Activated T-cell treated with anti-CD3 and anti-CD28 coated beads, Interleukin-2, amount 50 U/mL, for 1 hour (primary cell): ENCODE measurements around the gene CYTH1.

Source experiments
- DNase-seq: peaks from one replicate; pipeline ENCODE4 v3.0.0-alpha.2; 2020

CYTH1 gene

DNA sequence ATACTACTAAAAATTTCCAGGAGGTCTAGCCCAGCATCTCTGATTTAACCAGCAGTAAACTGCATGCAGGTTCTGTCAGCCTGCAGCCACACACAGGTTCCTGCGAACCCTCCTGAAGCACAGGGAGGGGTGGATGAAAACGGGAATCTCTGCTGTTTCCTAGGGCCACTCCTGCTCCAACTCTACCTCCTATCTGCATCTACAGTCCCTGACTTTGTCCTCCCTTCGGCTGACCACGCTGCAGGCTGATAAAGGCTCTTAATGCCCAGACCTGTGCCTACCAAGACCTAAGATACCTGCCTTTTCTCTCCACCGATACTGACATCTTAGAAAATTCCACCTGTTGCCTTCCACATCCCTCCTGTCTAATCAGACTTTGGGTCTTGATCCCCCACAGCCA lies 50.2 kb downstream of the CYTH1 start:
- no peak for DNase-seq

DNA sequence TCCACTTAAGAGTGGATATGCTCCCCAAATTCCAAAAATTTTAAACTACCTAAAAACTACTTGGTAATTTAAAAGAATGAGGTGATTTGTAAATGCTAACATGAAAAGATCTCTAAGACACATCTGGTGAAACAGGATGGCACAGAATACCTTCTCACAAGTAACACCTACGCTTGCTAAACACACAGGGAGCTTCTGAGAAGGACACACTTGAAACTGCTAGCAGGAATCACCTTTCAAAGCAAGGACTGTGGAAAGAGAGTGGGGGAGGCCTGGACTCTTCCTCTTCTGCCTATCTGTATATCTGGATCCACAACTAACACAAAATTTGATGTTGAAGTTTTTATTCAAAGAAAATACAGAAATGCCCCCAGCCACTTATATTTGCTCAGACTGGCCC lies 52.4 kb downstream of the CYTH1 start:
- no peak for DNase-seq

DNA sequence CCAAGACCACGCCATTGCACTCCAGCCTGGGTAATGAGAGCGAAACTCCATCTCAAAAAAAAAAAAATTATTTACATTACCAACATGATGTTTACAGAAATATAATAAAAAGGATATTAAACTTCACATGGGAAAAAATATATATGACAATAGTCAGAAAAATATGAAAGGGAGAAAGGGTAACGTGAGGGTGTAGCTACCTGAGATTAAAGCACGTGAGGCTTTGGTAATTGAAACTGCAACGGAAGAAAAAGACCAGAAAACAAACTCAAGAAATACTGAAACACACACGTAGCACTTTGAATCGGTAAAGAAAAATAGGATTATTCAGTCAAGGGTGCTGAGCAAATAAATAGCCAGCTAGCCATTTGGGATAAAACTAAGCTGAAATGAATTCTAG lies 53.6 kb downstream of the CYTH1 start:
- DNase-seq: no peak

DNA sequence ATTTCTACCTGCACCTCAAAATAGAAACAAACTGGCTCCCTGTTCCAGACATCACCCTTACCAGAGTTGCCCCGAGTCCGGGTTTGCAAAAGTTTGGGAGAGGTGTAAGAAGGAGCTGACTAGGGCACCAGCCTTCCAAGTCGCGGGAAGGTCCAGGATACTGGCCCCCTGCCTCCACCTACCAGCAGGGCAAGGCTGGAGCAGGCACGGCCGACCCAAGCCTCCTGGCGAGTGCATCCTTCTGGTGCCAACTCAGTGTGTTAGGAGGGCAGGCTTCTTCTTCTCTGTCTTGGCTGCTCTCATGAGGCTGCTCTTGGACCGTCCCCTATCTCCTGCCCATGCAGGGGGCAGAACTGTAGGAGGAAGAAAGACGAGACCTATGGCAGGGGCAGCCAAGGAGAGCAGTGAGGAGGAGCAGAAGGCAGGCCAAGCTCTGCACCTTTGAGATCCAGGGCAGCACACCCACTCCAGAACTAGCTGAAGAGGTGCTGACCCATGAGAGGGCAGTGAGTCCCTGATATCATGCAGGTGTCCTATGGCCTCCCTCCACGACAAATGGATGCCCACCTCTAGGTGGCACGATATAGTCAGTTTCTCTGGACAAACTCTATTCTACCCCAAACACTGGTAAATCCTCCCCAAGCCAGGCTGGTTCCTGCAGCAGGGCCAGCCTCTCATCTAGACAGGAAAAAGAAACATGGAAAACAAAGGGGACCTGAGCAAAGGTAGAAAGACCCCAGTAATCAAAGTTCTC lies 54.4 kb downstream of the CYTH1 start:
- no peak for DNase-seq

DNA sequence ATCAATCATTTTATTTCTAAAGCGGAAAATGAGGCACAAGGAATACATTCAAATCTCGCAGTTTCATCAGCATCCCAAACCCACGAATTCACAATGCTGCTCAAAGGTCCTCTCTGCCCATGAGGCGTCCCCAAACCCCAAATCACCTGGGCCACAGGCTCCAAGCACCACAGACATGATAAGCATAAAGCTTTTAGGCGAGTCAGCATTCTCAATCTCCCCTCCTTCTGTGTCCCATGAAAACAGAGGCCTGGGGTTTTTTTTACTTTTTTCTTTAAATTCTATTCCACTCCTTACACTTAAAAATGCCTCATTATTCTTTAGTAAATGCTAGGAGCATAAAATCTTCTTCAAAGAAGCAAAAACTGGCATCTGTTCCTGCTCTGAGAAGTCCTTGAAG lies 55.0 kb downstream of the CYTH1 start:
- no peak for DNase-seq

DNA sequence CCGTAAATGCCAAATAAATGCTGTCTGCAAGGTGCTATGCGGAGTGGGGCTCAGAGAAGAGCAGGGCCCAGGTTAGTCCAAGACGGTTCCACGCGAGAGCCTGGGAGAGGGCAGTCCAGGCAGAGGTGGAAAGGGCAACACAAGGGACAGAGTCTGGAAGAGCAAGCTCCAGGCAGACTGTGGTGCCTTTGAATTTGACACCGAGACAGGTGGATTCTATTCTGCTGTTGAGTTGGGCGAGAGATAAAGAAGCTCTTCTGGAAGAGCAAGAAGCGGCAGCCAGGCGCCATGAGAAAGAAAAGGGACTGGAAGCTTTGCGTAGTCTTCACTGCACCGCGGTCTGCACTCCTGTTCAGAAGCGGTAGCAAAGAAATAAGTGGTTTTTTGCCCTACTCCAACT lies 55.6 kb downstream of the CYTH1 start:
- DNase-seq: no peak

DNA sequence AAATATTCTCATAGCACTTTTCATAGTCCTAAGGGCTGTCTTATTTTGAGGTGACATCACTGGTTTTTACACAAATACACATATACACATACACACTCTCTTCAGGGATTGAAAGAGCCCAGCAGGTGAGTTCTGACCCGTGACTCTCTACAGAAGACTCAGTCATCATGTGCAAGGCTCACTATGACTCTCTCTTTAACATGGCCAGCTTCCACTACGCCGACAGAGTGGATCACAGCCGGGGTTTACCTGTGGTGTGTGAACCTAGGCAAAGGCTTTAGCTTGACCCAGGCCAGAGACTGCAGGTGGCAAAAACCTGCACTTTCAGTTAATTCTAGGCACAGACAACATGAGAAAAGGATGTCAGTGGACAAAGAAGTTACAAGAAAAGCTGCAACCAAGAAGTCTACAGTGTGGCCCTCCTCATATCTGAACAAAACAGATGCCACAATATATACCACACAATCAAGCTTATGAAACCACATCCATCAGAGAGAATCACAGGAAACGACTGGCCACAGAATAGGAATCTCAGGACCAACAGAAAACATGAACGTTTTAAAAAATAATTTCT lies 56.5 kb downstream of the CYTH1 start:
- DNase-seq: no peak

DNA sequence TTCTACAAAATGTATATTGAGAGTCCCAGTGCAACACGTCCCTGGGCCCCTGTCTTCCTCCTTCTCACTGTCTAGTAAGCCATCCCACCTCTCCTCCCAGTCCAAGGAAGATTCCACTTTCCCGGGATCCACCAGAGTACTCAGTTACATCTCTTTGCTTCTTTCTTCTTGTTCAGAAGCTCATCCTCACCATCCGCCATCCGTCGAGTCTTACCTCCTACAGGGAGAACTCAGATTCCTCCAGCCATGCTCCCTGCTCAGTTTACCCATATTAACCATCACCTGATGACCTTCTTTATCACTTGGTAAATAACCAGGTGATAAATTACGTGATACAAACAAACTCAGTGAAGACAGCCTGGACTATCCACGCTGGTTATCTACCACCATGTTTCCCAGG lies 57.1 kb downstream of the CYTH1 start:
- DNase-seq: no peak

DNA sequence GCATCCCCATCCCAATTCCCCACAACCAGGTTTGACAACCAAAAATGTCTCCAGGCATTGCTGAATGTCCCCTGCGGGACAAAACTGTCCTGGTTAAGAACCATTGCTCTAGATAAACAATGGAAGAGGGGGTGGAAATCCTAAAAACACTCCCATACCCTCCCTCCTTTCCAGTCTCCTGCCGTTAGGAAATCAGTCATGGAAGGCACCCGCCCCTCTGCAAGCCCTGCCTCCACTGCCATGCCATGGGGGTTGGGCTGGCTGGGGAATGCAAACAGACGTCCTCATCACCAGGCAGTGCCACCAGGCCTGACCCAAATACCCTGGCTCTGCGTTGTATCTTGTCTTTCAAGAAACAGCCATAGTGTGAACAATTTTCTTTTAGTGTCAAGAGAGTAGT lies 57.5 kb downstream of the CYTH1 start:
- no peak for DNase-seq

DNA sequence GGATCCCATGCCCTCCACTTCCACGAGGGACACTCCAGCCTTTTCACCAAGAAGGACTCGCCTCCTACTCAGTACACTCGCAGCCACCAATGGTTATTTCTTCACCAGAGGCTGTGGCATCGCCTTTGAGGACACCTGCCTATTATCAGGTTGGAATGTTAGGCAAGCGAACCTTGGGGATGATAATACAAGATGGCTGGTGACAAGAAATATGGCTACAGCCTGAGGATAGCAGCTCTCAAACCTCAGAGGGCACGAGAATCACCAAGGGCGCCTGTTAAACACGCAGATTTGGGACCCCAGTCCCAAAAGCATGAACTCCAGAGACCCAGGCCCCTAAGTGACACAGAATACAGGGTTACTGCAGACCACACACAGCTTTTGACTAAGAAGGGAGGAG lies 58.1 kb downstream of the CYTH1 start:
- no peak for DNase-seq

DNA sequence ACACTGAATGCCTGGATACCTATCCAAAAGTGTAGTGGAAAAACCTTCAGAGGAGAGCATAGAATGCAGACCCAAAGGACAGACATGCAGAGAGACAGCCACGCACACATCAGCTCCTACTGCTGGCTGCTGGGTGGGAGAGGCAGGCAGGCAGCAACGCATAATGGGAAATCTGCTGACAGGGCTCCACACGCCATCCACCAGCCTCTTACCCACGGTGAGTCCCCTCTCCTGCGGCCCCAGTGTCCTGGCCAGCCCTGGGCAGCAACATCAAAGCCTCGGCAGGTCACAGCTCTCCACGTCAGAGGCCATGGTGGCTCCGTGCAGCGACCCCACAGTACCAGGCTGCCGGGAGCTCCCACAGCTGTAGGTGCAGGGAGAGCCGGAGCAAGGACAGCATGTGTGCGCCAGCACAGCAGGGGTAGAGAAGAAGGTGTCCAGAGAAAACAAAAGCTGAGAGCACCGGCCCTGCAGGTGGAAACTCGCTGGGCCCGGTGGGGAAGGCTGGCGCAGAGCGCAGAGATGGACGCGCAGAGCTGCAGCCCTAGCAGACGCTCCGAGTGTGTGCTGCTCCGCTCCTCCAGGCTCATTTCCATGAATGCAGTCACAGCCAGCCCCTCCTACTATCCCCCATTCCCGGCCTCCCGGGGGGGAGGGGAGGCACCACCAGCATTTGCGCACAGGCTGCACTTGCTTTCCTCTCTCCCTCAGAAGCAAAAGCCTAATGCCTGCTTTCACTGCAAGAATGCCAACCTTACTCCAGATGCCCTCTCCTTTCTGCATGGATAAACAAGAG lies 58.9 kb downstream of the CYTH1 start:
- no peak for DNase-seq

DNA sequence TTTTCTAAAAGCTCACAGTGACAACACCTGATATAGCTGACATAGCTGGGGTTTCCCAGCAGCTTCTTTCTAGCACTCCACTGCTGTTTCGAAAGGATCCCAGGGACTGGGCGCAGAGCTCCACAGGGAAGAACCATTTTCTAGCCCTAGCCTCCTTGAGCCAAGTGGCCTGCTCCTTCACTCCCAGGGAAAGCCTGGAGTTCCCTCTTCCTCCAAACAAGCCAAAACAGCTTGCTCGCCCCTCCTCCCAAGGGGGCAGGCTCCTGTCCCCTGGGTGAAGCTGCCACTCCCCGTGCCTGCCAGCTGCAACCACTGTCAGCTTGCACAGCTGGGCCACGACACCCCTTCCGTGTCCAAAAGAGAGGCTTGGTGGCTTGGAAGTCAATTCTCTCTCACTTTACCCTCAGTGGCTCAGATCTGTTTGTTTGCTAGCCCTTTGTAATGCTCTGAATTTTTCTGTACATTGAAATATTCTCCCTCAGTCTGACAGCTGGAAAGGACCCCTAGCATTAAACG lies 59.8 kb downstream of the CYTH1 start:
- no peak for DNase-seq

DNA sequence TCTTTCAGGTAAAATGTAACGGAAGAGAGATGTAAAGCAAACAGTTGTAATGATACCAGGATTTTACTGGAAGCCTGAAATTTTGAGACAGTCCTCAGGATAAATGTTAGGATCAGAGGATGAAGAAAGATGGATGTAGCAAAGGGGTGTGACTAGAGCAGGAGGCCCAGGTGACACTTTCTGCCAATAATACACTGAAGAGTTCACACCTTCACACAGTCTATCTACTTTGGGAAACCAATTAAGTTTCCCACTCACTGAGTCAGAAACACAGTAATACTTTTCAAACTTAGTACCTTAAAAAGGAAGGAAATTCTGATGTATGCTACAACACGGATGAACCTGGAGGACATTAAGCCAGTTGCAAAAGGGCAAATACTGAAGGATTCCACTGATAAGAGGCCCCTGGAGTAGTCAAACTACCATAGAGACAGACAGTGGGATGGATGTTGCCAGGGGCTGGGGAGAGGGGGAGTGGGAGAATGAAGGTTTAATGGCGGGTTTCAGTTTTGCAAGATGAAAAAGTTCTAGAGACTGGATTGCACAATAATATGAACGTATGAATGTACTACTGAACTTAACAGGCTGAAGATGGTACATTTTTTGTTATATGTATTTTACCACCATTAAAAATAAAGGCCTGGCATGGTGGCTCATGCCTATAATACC lies 62.3 kb downstream of the CYTH1 start:
- DNase-seq: no peak

DNA sequence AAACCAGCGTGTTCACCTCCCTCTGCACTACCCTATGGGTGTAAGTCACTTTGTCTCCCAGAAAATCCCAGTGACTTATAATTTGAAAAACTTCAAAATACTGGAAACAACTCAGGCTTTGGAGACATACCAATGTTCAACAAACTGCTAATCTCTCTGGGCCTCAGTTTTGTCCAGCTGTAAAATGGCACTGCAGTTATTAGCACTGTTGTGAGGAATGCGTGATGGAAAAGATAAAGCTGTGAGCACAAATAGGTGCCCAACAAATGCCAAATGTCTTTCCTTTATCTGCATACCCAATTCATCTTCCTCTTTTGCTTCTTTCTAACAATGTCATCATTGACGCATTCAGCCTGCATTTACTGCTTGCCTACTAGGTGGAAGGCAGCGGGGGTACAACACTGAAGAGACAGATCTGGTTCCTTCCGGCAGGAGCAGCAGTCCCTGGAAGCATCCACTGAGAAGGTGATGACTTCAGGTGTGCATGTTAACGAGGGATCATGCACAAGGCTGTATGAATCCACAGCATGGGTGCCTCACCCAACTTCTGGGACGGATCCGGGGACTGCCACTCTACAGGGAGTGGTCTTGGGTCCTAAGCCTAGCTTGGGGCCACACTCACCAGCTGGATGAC lies 63.4 kb downstream of the CYTH1 start:
- DNase-seq: no peak

DNA sequence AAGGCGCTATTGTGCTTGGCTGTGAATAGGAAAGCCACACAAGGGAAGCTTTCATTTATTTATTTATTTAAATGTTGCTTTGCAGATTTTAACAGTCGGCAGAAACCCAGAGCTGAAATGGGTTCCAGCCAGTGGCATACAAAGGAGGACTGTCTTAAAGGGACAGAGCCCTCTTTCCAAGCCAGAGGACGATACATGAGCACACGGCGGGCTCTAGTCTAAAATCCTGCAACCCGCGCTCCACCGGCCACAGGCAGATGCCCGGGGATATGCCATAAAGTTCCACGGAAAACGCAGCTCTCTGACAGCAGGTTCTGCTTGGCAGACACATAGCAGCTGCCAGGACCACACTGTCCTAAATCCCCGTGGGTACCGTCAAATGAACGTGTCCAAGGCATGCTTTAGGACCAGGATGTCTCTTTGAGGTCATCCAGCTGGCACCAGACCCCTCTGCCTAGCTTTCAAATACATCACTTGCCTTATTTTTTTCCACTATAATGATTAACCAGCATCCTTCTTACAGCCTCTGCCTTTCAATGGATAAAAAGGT lies 64.6 kb downstream of the CYTH1 start:
- no peak for DNase-seq

DNA sequence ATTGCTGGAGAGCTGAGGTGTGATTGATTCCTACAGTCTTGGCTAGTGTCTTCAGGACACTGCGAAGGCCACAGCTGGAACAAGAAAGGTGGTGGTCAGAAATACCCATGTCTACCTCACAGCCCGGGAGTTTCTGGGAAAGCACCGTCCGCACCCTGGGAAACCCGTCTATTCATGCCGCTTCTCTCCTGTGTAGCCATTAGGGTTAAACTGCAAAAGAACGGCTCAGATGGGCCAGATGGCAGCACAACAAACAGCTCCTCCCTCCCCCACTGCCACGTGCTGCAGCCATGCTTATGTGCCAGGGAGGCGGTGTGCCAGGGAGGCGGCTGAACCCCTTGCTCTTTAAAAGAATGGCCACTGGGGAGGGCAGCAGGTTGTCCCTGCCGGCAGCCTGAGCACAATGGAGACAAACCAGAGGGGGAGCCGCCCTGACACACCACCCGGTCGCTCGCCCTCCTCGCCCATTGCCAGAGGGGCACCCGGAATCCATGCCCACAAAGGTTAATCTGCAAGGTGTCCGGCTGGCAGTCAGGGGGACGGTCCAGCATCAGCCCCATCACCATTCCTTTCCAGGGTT lies 65.2 kb downstream of the CYTH1 start:
- no peak for DNase-seq

DNA sequence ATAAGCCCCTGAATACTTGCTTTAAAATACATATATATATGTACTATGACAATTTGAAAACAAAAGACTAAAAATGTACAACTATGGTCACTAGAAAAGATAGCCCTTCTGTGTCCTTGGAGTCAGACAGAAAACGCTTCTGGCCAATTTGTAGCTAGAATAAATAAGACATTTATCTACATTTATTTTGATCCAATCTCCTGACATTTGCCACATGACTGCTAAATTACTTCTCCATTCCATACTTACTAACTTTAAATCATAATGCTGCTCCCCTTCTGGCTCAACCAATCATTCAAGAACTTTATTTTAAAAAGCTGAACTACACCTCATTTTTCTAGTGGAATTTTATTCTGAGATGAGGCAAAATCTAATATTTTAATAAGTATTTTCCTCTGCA lies 65.8 kb downstream of the CYTH1 start:
- DNase-seq: no peak

DNA sequence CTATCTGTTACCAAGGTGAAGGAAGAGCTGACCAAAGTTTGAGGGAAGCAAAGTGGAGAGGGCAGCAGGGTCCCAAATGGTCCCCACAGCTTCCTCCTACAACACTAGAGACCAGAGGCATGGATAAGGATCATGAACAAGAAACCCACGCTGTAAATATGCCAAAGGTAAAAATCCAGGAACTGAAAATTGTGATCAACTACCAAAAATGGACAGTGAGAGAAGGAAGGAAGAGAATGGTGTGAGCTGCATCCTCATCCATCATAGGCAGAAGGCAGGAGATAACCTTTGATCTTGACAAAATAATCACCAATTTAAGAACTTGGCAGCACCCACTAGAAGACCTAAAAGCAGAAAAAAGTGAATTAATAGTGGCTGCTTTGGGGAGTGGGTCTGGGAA lies 66.2 kb downstream of the CYTH1 start:
- no peak for DNase-seq

DNA sequence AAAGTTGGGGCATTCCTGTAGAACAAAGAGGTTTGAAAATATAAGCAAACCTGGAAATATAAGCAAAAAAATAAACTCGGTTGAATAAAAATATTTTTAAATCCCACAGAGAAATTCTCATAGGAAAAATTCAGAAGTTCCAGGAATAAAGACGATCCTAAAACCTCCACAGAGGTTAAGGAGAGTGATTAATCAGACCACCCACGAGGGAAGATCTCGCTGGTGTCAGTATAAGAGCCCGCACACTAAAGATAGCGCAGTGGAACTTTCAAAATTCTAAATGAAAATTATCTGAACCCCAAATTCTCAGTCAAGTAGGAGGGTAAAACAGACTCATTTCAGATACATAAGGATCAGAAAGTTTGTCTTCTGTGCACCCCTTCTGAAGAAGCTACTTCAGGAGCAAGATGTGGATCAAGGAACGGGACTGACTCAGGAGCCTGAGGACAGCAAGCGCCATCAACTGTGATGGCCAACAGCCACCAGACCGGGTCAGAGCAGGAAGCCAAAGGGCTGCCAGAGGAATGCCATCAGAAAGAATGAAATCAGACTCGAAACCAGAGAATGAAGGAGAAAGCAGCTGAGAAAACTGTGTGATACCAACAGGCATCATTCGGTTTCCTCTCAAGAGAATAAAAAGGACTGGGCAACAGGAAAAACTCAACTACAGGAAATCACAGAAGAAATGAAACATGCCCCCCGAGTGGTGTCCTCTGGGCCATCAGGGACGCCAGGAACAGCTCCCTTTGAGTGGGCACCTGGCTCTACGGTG lies 66.9 kb downstream of the CYTH1 start:
- DNase-seq: no peak

DNA sequence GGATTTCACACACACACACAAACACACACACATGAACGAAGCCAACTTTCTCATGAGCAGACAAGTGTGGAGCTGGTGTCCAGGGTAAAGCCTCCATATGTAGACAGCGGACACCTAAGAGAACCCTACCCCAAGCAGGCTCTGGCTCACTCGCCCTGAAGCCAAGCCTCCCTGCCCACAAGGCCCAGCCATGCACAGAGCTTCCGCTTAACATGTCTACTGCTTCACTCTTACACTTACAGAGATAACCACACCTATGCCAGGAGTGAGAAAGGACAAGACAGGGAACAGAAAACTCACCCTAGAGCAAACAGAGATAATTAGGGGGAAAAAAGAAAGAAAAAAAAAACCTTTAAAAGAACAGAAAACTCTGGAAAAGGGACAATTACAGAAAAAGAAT lies 67.5 kb downstream of the CYTH1 start:
- DNase-seq: no peak

DNA sequence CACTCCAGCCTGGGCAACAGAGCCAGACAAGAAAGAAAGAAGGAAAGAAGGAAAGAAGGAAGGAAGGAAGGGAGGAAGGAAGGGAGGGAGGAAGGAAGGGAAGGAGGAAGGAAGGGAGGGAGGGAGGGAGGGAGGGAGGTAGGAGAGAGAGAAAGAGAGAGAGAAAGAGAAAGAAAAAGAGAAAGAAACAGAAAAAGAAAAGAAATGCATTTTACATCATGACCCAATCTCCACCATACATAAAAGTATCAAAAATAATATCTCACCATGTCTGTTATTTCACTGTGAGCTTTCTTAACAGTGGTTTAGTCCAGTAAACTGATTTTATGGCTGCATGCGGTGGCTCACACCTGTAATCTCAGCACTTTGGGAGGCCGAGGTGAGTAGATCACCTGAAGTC lies 70.0 kb downstream of the CYTH1 start:
- DNase-seq: no peak

DNA sequence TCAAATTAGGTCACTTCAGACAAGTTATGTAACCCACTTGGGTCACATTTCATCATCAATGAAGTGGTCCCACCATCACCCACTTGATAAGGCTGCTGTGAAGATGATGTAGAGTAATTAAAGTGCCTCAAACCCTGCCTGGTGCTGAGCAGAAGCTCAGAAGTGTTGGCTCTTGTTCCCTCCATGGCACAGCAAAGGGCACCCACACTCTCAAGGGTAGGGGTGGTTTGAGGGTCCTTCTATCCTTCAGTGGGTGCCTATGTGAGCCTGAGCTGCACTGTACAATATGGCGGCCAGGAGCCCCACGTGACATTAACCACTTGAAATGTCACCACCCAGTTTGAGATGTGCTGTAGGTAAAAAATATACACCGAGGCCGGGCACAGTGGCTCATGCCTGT lies 71.5 kb downstream of the CYTH1 start:
- DNase-seq: no peak
